GM12892 (cell line): Measurements from ENCODE around the gene ASTE1.
"Not testable (repeated sequence)": the region's sequence is repeated elsewhere in the genome, so short reads cannot be mapped to it uniquely, and the experiment has no call there.

Experiments
- DNase-seq: peaks from one replicate; pipeline ENCODE4 v3.0.0; 2011; ENCODE audit not compliant: insufficient read length
- FAIRE-seq: peaks from 2 replicates; lab custom pipeline; 2011; peaks lifted over from hg19 to GRCh38; lab: Jason Lieb, UNC
- POLR2A ChIP-seq: IDR thresholded peaks from 2 replicates; pipeline ENCODE4 v1.6.1; 2011; ENCODE audit warnings: low read depth, low read length, control low read depth
- POLR2AphosphoS5 ChIP-seq: IDR thresholded peaks from 2 replicates; pipeline ENCODE4 v1.6.1; 2011; ENCODE audit warnings: low read depth, low read length, control low read depth
- TAF1 ChIP-seq: IDR thresholded peaks from 2 replicates; pipeline ENCODE4 v1.6.1; 2011; ENCODE audit warnings: low read depth, mild to moderate bottlenecking, control low read depth, low read length, borderline replicate concordance

ASTE1 gene

GRCh38 chr3:131004603-131005002, 22.0 kb downstream of the ASTE1 start:
- TF ChIP-seq TAF1 (no peak), POLR2A (no peak), POLR2AphosphoS5 (no peak)
- DNase-seq (no peak), FAIRE-seq (no peak)

DNA sequence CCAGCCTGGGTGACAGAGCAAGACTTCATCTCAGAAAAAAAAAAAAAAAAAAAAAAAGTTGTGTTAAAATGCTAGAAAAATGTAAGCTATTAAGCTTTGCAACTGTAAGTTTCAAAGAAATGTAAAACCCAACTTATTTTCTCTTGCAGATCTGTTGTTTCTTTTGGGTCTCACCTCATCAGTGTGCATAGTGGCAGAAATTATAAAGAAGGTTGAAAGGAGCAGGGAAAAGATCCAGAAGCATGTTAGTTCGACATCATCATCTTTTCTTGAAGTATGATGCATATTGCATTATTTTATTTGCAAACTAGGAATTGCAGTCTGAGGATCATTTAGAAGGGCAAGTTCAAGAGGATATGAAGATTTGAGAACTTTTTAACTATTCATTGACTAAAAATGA, 25.6 kb downstream of the ASTE1 start:
- FAIRE-seq (no peak), DNase-seq (no peak)
- no peak for TF ChIP-seq POLR2AphosphoS5
- no peak for TF ChIP-seq POLR2A
- TF ChIP-seq TAF1 = no peak

DNA sequence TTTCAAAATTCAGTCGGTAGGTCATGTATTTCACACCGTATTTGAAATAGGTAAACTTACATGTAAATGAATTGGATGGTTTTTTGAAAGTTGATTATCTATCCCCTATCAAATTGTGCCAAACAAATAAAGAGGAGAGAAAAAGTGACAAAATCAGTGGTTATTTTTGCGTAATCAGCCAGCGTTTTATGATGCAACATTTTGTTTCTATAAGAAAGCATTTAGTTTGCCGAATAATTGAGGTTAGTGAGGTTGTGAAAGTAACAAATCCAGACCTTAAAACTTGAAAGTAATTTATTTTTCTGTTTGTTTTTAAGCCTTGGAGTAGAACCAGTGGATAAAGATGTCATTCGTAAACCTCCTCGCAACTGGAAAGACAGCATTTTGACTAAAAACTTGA, 29.3 kb downstream of the ASTE1 start:
- DNase-seq = no peak
- no peak for FAIRE-seq

GRCh38 chr3:130992344-130992743, 34.3 kb downstream of the ASTE1 start:
- DNase-seq = no peak
- no peak for FAIRE-seq
- TF ChIP-seq TAF1 (no peak), POLR2AphosphoS5 (no peak), POLR2A (no peak)

More for the DNA sequence above, 29.3 kb downstream of the ASTE1 start:
- TF ChIP-seq POLR2A = no peak
- no peak for TF ChIP-seq POLR2AphosphoS5

DNA sequence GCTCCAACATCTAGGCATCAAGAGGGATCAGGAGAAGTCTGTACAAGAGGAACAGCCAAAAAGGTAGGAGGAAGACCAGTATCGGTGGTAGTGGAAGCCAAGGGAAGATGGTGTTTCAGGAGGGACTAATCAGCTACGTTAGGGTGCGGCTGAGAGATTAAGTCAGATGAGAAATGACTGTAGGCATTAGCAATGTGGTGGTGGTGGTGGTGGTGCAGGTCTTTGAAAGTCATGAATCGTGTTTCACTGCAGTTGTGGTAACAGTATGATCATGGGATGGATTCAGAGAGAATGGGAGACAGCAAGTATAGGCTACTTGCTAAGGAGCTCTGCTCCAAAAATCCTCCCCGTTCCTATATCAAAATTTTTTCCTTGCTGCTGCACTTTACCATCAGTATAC, 35.5 kb downstream of the ASTE1 start:
- DNase-seq (no peak), FAIRE-seq (no peak)
- TF ChIP-seq POLR2A (no peak), POLR2AphosphoS5 (no peak), TAF1 (no peak)

DNA sequence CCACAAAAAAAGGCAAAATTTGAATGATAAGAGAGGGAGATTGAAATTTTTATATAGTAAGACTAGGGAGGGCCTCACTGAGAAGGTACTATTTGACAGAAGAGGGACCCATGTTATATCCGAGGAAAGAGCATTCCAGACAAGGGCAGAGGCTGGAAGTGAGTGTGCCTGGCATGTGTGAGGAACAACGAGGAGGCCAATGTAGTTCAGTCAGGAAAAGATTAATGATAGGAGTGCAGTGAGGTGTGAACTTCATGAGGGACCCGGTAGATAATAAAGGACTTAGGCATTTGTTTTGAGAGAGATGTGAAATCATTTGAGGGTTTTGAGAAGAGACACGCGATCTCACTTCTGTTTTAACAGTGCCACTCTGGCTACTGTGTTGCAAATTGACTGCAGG, 36.3 kb downstream of the ASTE1 start:
- TF ChIP-seq TAF1 (no peak), POLR2A (no peak)
- no peak for FAIRE-seq
- no peak for DNase-seq

- TF ChIP-seq POLR2AphosphoS5 (no peak), TAF1 (no peak), POLR2A (no peak)
- FAIRE-seq = no peak
- no peak for DNase-seq
These were observed 45.2 kb downstream of the ASTE1 start for GRCh38 chr3:130981469-130981868.

DNA sequence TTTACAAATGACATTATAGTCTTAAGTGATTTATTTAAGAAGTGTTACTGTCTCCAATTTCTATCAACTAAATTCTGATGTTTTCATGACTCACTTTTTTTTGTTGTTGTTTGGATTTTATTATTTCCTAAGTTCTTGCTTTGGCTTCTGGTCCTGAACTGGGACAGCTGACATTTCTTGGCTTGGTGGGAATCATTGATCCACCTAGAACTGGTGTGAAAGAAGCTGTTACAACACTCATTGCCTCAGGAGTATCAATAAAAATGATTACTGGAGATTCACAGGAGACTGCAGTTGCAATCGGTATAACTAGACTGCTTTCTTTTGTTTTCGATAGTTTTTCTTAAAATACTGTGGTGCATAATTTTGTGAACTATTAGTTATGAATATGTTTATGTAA, 47.5 kb downstream of the ASTE1 start:
- FAIRE-seq = no peak
- TF ChIP-seq TAF1 = no peak
- TF ChIP-seq POLR2AphosphoS5 = no peak
- TF ChIP-seq POLR2A = no peak

GRCh38 chr3:130976706-130977105, 49.9 kb downstream of the ASTE1 start:
- no peak for DNase-seq
- no peak for FAIRE-seq
- TF ChIP-seq POLR2AphosphoS5 (no peak), POLR2A (no peak)

More for the DNA sequence above, 47.5 kb downstream of the ASTE1 start:
- no peak for DNase-seq

GRCh38 chr3:130975251-130975650, 51.4 kb downstream of the ASTE1 start:
- DNase-seq (no peak), FAIRE-seq (no peak)
- no peak for TF ChIP-seq POLR2A
- no peak for TF ChIP-seq TAF1

DNA sequence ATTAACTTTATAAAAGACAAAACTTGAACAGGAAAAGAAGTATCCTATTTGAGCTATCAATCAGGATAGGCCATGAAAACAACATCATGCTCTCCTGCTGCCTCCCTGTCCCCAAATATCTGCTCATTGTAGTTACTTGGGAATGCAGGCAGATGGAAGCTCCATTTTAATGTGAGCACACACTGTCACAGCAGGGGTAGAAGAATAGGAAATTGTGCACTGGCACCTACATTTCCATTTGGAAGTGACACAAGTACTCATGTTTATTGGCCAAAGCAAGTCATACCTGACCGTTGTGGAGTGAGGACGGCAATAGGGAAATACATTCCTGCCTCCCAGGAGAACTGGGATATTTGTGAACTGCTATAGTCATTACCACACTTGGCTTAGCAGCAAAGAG, 52.4 kb downstream of the ASTE1 start:
- FAIRE-seq (no peak), DNase-seq (no peak)
- no peak for TF ChIP-seq TAF1
- no peak for TF ChIP-seq POLR2AphosphoS5
- no peak for TF ChIP-seq POLR2A

GRCh38 chr3:130973406-130973805, 53.2 kb downstream of the ASTE1 start:
- DNase-seq (no peak), FAIRE-seq (no peak)
- TF ChIP-seq POLR2AphosphoS5 (no peak), TAF1 (no peak)

- not testable (repeated sequence) for DNase-seq
These were observed 54.0 kb downstream of the ASTE1 start for GRCh38 chr3:130972592-130972991.

GRCh38 chr3:130971208-130971607, 55.4 kb downstream of the ASTE1 start:
- FAIRE-seq (no peak), DNase-seq (no peak)
- no peak for TF ChIP-seq POLR2AphosphoS5
- TF ChIP-seq POLR2A = no peak
- TF ChIP-seq TAF1 = no peak

More at GRCh38 chr3:130972592-130972991, 54.0 kb downstream of the ASTE1 start:
- FAIRE-seq = not testable (repeated sequence)

DNA sequence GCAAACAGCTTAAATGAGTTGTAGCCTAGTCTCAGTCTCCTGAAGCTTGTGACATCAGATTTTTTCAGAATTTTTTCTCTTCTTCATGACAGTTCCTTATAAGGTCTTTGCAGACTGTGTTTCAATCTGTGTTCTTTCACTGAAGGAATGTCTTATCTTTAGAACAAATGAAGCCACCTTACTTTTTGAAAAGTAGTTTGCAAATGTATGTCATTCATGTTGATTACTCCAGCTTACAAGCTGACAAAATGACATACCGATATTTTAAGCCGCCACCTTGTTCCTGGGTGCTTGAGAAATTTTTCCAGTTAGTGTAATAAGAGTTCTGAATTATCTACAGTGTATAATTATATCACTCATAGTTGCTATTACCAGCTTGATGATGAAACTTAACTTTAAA, 57.0 kb downstream of the ASTE1 start:
- FAIRE-seq (no peak), DNase-seq (no peak)
- TF ChIP-seq TAF1 = no peak
- TF ChIP-seq POLR2A = no peak
- no peak for TF ChIP-seq POLR2AphosphoS5
